Measurements from ENCODE around the gene MCTP1. TPM values are rescaled to one million over a fixed set of nuclear protein-coding genes. Genes with fewer than 3 reads are reported as not detected.

The MCTP1 gene
- total RNA-seq, 3 donors from 2014 or later = 22.8 to 57.8 (median 24.3) TPM

DNA sequence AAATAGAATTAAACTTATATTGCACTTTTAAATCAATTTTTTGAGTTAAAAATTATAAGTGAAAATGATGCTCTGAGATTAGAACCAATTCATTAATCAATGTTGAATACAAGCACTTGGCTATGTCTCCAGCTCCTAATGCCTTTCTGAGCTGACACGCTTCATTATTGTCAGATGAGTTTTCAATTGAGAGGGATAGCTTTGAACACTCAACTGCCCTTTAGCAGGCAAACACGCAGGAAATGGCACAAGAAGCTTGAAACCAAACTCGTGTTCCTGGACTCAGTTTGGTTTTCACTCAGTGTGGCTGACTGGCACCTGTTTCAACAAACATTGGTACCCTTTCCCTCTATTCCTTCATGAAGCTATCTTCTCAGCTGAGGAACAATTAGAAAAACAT is 109.8 kb downstream of the MCTP1 start:
- H3K27me3 ChIP-seq = no peaks in the 10 kb centered on the region
- H3K36me3 ChIP-seq = no peaks in the 10 kb centered on the region
- no peaks in the 10 kb centered on the region for H3K4me1 ChIP-seq
- TF ChIP-seq POLR2A (IDR thresholded peaks at IDR 0.05) (no peak), POLR2AphosphoS5 (IDR thresholded peaks at IDR 0.05) (no peak)
- TF ChIP-seq, protein P1, sequence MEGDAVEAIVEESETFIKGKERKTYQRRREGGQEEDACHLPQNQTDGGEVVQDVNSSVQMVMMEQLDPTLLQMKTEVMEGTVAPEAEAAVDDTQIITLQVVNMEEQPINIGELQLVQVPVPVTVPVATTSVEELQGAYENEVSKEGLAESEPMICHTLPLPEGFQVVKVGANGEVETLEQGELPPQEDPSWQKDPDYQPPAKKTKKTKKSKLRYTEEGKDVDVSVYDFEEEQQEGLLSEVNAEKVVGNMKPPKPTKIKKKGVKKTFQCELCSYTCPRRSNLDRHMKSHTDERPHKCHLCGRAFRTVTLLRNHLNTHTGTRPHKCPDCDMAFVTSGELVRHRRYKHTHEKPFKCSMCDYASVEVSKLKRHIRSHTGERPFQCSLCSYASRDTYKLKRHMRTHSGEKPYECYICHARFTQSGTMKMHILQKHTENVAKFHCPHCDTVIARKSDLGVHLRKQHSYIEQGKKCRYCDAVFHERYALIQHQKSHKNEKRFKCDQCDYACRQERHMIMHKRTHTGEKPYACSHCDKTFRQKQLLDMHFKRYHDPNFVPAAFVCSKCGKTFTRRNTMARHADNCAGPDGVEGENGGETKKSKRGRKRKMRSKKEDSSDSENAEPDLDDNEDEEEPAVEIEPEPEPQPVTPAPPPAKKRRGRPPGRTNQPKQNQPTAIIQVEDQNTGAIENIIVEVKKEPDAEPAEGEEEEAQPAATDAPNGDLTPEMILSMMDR (IDR thresholded peaks at IDR 0.05) = no peak
- H3K27ac ChIP-seq = no peak overlapping the region
- no peaks in the 10 kb centered on the region for H3K9me3 ChIP-seq
- intact Hi-C loops (cut with DNase I; ENCODE audit: low total_unique reads) = no loop called here
- no peak for DNase-seq (ENCODE audit: low spot score in 2 of 2)
- no peak overlapping the region for H3K4me3 ChIP-seq

DNA sequence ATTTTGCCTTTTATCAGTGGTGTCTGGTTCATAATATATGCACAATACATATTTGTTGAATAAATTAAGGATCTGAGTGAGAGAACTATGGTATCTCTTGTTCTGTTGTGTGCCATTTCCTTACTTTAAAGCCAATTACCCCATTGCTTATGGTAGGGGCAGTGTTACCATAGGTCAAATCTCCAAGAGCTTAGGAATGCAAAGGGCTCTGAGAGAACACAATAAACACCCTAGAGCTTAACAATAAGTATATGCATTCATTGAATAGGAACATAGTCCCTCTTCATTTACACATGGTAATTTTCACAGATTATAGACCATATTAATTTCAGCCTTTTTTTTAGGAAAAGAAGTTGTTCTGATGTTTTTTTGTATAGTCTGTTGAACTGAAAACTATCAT is 112.2 kb downstream of the MCTP1 start:
- intact Hi-C loops (cut with DNase I; ENCODE audit: low total_unique reads) = no loop called here
- no peak overlapping the region for H3K27ac ChIP-seq
- no peak for TF ChIP-seq POLR2AphosphoS5 (IDR thresholded peaks at IDR 0.05)
- TF ChIP-seq POLR2A (IDR thresholded peaks at IDR 0.05) = no peak
- TF ChIP-seq, protein P1 (IDR thresholded peaks at IDR 0.05) = no peak

DNA sequence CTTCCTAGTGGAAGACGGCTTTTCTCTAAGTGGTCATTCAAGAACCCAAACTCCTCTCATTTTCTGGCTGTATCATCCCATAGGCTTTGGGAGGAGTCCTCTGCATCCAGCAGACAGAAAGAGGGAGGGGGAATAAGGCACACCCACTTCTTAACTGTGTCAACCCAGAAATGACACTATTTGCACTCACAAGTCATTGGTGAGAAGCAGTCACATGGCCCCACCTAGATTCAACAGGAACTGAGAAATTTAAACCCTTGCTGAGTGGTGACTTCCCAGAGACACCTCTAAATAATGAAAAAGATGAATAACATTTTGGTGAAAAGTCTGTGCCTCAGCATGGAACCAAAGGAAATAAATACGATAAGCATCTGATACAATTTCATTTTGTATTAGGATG is 120.0 kb downstream of the MCTP1 start:
- no peaks in the 10 kb centered on the region for H3K9me3 ChIP-seq
- DNase-seq (ENCODE audit: low spot score in 2 of 2) = no peak
- H3K4me3 ChIP-seq = no peak overlapping the region
- intact Hi-C loops (cut with DNase I; ENCODE audit: low total_unique reads) = no loop called here
- no peaks in the 10 kb centered on the region for H3K4me1 ChIP-seq
- H3K27me3 ChIP-seq = no peaks in the 10 kb centered on the region
- no peak overlapping the region for H3K27ac ChIP-seq
- no peak for TF ChIP-seq POLR2AphosphoS5 (IDR thresholded peaks at IDR 0.05)
- TF ChIP-seq POLR2A (IDR thresholded peaks at IDR 0.05) = no peak
- TF ChIP-seq, protein P1 (IDR thresholded peaks at IDR 0.05) = no peak
- H3K36me3 ChIP-seq = no peaks in the 10 kb centered on the region

More for the DNA sequence above, 112.2 kb downstream of the MCTP1 start:
- Histone ChIP-seq H3K4me1 (no peaks in the 10 kb centered on the region), H3K27me3 (no peaks in the 10 kb centered on the region), H3K36me3 (no peaks in the 10 kb centered on the region), H3K4me3 (no peak overlapping the region), H3K9me3 (no peaks in the 10 kb centered on the region)
- no peak for DNase-seq (ENCODE audit: low spot score in 2 of 2)

DNA sequence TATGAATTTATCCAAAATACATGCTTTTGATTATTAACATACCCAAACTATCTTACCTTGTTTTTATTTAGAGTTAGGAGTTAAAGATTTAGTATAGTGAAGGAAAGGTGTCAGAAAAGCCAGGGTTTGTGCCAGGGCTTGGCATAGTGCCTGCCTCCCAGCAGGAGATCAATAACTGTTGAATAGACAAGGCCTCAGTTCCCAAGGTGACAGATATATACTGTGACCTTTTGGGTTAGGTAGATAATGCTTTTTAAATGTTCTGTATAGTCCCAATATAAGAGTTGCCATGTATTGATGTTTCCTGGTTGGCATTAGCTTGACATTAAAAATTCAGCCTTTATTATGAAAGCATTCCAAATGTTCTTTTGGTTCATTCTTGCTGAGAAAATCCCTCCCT is 121.8 kb downstream of the MCTP1 start:
- intact Hi-C loops (cut with DNase I; ENCODE audit: low total_unique reads) = no loop called here
- no peak for TF ChIP-seq POLR2AphosphoS5 (IDR thresholded peaks at IDR 0.05)
- no peak for TF ChIP-seq POLR2A (IDR thresholded peaks at IDR 0.05)
- TF ChIP-seq, protein P1 (IDR thresholded peaks at IDR 0.05) = no peak

DNA sequence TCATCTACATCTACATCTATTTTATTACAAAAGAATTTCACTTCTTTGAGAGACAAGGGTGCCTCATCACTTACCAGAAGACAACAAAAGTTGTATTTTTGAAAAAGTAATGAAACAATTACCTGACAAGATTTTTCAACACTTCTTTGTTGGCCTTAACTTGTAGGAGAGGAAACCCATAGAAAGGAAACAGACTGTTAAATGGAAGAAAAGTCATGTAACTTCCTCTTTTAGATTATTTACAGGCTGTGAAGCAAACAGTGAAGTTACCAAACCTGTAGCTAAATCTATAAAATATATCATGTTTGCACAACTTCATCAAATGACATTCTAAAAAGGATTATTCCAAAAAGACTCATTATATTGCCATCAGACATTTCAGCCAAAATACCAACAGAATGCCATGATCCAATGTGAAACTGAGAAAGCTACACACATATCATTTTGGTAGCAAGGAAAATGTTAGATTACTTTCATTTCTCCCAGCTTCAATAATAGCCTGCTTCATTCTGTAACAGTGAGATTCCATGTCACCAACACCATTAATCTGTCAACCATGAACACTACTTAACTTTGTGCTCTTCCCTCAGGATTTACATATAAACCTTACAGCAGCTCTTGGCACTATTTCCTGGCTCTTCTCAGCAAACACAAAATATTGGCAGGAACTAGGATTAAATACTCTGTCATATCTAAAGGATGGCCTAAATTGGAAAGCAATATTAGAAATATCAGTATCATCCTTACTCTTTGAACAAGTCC is 122.5 kb downstream of the MCTP1 start:
- no peak overlapping the region for H3K4me3 ChIP-seq
- H3K27me3 ChIP-seq = no peaks in the 10 kb centered on the region
- no peaks in the 10 kb centered on the region for H3K4me1 ChIP-seq
- H3K27ac ChIP-seq = no peak overlapping the region
- no peak for TF ChIP-seq POLR2AphosphoS5 (IDR thresholded peaks at IDR 0.05)
- TF ChIP-seq, protein P1 (IDR thresholded peaks at IDR 0.05) = no peak
- no peak for TF ChIP-seq POLR2A (IDR thresholded peaks at IDR 0.05)
- no peaks in the 10 kb centered on the region for H3K36me3 ChIP-seq
- no peak for DNase-seq (ENCODE audit: low spot score in 2 of 2)
- no peaks in the 10 kb centered on the region for H3K9me3 ChIP-seq
- intact Hi-C loops (cut with DNase I; ENCODE audit: low total_unique reads) = no loop called here

More for the DNA sequence above, 121.8 kb downstream of the MCTP1 start:
- Histone ChIP-seq H3K27me3 (no peaks in the 10 kb centered on the region), H3K4me3 (no peak overlapping the region), H3K36me3 (no peaks in the 10 kb centered on the region), H3K9me3 (no peaks in the 10 kb centered on the region), H3K27ac (no peak overlapping the region), H3K4me1 (no peaks in the 10 kb centered on the region)
- DNase-seq (ENCODE audit: low spot score in 2 of 2) = no peak

Measured in breast epithelium (tissue), 4 donors.